ENCODE measurements around the gene EFEMP2.
"Not testable (repeated sequence)": the region's sequence is repeated elsewhere in the genome, so short reads cannot be mapped to it uniquely, and the experiment has no call there.

The EFEMP2 gene

GRCh38 chr11:65850217-65851082 lies 22.1 kb downstream of the EFEMP2 start:
- TF ChIP-seq CTCF (IDR thresholded peaks at IDR 0.05; ENCODE audit: low read depth, low read length): no peak
- H3K4me3 ChIP-seq (ENCODE audit: low read depth, low read length): no peak overlapping the region

GRCh38 chr11:65849771-65850216 lies 22.8 kb downstream of the EFEMP2 start:
- no peak overlapping the region for H3K4me3 ChIP-seq (ENCODE audit: low read depth, low read length)
- TF ChIP-seq CTCF (IDR thresholded peaks at IDR 0.05; ENCODE audit: low read depth, low read length): no peak

- TF ChIP-seq CTCF (IDR thresholded peaks at IDR 0.05; ENCODE audit: low read depth, low read length): no peak
- H3K4me3 ChIP-seq (ENCODE audit: low read depth, low read length): no peak overlapping the region
Observed at GRCh38 chr11:65849366-65849765, 23.2 kb downstream of the EFEMP2 start.

- H3K4me3 ChIP-seq (ENCODE audit: low read depth, low read length): not testable (repeated sequence)
Observed at GRCh38 chr11:65848693-65849092, 23.9 kb downstream of the EFEMP2 start.

- no peak overlapping the region for H3K4me3 ChIP-seq (ENCODE audit: low read depth, low read length)
- no peak for TF ChIP-seq CTCF (IDR thresholded peaks at IDR 0.05; ENCODE audit: low read depth, low read length)
Observed at GRCh38 chr11:65847746-65848145, 24.9 kb downstream of the EFEMP2 start.

- no peak for TF ChIP-seq CTCF (IDR thresholded peaks at IDR 0.05; ENCODE audit: low read depth, low read length)
- no peak overlapping the region for H3K4me3 ChIP-seq (ENCODE audit: low read depth, low read length)
Observed at GRCh38 chr11:65844231-65844872, 28.2 kb downstream of the EFEMP2 start.

- TF ChIP-seq CTCF (IDR thresholded peaks at IDR 0.05; ENCODE audit: low read depth, low read length): no peak
- H3K4me3 ChIP-seq (ENCODE audit: low read depth, low read length): no peak overlapping the region
Observed at GRCh38 chr11:65843811-65844210, 28.8 kb downstream of the EFEMP2 start.
